Neural cell (in vitro differentiated cells): ENCODE results near the gene SULF2. TPM values are rescaled to one million over a fixed set of nuclear protein-coding genes. Genes with fewer than 3 reads are reported as not detected.

Experiments
- H2AFZ ChIP-seq: fragments of 200-600, 300-800 bp; sonication (generic), shearing (Covaris generic); 2 replicates; pipeline ENCODE4 v1.6.0; 2014; ENCODE audit warnings: low read depth, mild to moderate bottlenecking, antibody characterized with exemption, low read length, moderate library complexity
- H3F3A ChIP-seq: fragments of 200-600 bp; shearing (Covaris generic); 2 replicates; pipeline ENCODE4 v1.6.1; 2016; ENCODE audit warnings: mild to moderate bottlenecking, moderate library complexity, mixed read lengths, antibody characterized with exemption, low read length; ENCODE audit not compliant: insufficient read depth, poor library complexity, severe bottlenecking
- H3K27ac ChIP-seq: fragments of 200-600, 300-800 bp; sonication (generic), shearing (Covaris generic); 2 replicates; pipeline ENCODE4 v1.5.1; 2014; ENCODE audit warnings: mild to moderate bottlenecking, low read length, moderate library complexity
- H3K27me3 ChIP-seq: fragments of 300-800, 200-600 bp; sonication (generic), shearing (Covaris generic); 2 replicates; pipeline ENCODE4 v1.6.0; 2014; ENCODE audit warnings: mild to moderate bottlenecking, low read depth, low read length, moderate library complexity; ENCODE audit not compliant: insufficient read depth
- H3K36me3 ChIP-seq: fragments of 300-800, 200-600 bp; sonication (generic), shearing (Covaris generic); 2 replicates; pipeline ENCODE4 v1.5.1; 2014; ENCODE audit warnings: mild to moderate bottlenecking, antibody characterized with exemption, low read length, moderate library complexity; ENCODE audit not compliant: insufficient read depth
- H3K4me2 ChIP-seq: fragments of 300-800, 200-600 bp; sonication (generic), shearing (Covaris generic); 2 replicates; pipeline ENCODE4 v1.6.0; 2014; ENCODE audit warnings: mild to moderate bottlenecking, low read length
- H3K4me3 ChIP-seq: fragments of 300-800, 200-600 bp; sonication (generic), shearing (Covaris generic); 2 replicates; pipeline ENCODE4 v1.5.1; 2014; ENCODE audit warnings: mild to moderate bottlenecking, low read length, moderate library complexity
- H3K79me2 ChIP-seq: fragments of 200-600 bp; shearing (Covaris generic); replicated peaks from 2 replicates; pipeline ENCODE4 v1.6.0; 2014; ENCODE audit warnings: mild to moderate bottlenecking, low read length, moderate library complexity; ENCODE audit not compliant: insufficient read depth
- H3K9ac ChIP-seq: fragments of 300-800, 200-600 bp; sonication (generic), shearing (Covaris generic); 2 replicates; pipeline ENCODE4 v1.6.1; 2016; ENCODE audit warnings: mild to moderate bottlenecking, low read length, mixed read lengths
- H3K9me2 ChIP-seq: fragments of 200-600 bp; shearing (Covaris generic); 2 replicates; pipeline ENCODE4 v1.6.1; 2016; ENCODE audit warnings: mild to moderate bottlenecking, low read length, mixed read lengths; ENCODE audit not compliant: insufficient read depth
- H3K9me3 ChIP-seq: fragments of 200-600, 300-800 bp; sonication (generic), shearing (Covaris generic); 2 replicates; pipeline ENCODE4 v1.6.1; 2016; ENCODE audit warnings: mild to moderate bottlenecking, mixed run types, low read length, moderate library complexity, mixed read lengths
- H4K20me1 ChIP-seq: fragments of 200-600 bp; shearing (Covaris generic); 2 replicates; pipeline ENCODE4 v1.6.1; 2016; ENCODE audit warnings: mild to moderate bottlenecking, mixed run types; ENCODE audit not compliant: insufficient read depth
- EP300 ChIP-seq: fragments of 450-650 bp; conservative IDR thresholded peaks from 2 replicates; pipeline ENCODE4 v1.6.1; 2014; ENCODE audit warnings: antibody characterized with exemption, mild to moderate bottlenecking, moderate library complexity; ENCODE audit not compliant: poor library complexity, severe bottlenecking
- EZH2 ChIP-seq: fragments of 200-600, 300-800 bp; shearing (Covaris generic), sonication (generic); IDR thresholded peaks from 2 replicates; pipeline ENCODE4 v1.6.1; 2014; ENCODE audit warnings: antibody characterized with exemption, low read length, borderline replicate concordance, mild to moderate bottlenecking; ENCODE audit not compliant: insufficient read depth, poor library complexity, severe bottlenecking
- MXI1 ChIP-seq: fragments of 450-650 bp; conservative IDR thresholded peaks from 2 replicates; pipeline ENCODE4 v1.6.1; 2014; ENCODE audit warnings: antibody characterized with exemption, mild to moderate bottlenecking; ENCODE audit not compliant: poor library complexity, severe bottlenecking
- POLR2AphosphoS5 ChIP-seq: IDR thresholded peaks from 2 replicates; pipeline ENCODE4 v1.6.1; 2012
- RAD21 ChIP-seq: fragments of 450-650 bp; conservative IDR thresholded peaks from 2 replicates; pipeline ENCODE4 v1.6.1; 2014; ENCODE audit warnings: antibody characterized with exemption, mild to moderate bottlenecking, moderate library complexity
- SMC3 ChIP-seq: fragments of 450-650 bp; conservative IDR thresholded peaks from 2 replicates; pipeline ENCODE4 v1.6.1; 2014; ENCODE audit warnings: antibody characterized with exemption, mild to moderate bottlenecking, moderate library complexity; ENCODE audit not compliant: poor library complexity
- TAF1 ChIP-seq: IDR thresholded peaks from 2 replicates; pipeline ENCODE4 v1.6.1; 2012; ENCODE audit warnings: low read depth
- polyA plus RNA-seq: library from polyadenylated mRNA; depleted of rRNA; stranded (reverse); fragments of >200 nt; gene quantifications from 2 replicates; pipeline ENCODE4 v1.2.3, GENCODE V29; 2014
- TF ChIP-seq, protein P1 (sequence below): fragments of 450-650 bp; IDR thresholded peaks from 2 replicates; pipeline ENCODE4 v1.5.1; 2014; ENCODE audit warnings: antibody characterized with exemption, mild to moderate bottlenecking, moderate library complexity; ENCODE audit not compliant: poor library complexity, severe bottlenecking
- TF ChIP-seq, protein P2 (sequence below): IDR thresholded peaks from 2 replicates; pipeline ENCODE4 v1.6.1; 2012; ENCODE audit warnings: borderline replicate concordance

SULF2 gene
- polyA plus RNA-seq, 1 donor from 2014 or later: 30.0 TPM

DNA sequence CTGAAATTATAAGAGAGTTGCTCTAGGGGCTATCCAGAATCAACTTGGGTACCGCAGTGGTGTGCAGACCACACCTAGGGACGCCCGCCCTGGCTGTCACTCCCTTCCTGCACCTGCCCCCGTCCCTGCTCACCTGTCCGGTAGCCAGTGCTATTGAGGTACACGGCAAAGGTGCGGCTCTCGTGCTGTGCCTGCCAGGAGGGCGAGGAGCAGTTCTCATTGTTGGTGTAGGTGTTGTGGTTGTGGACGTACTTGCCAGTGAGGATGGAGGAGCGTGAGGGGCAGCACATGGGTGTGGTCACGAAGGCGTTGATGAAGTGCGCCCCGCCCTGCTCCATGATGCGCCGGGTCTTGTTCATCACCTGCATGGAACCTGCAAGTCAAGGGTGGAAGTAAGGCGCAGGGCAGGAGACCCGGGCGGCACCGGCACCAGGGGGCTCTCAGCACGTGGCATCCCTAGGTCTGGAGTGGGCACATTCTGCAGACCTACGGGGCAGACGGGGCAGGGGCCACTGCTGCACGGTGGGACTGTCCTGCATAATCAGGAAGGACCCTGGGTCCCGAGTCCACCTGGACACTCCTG is 48.6 kb downstream of the SULF2 start:
- no peaks in the 10 kb centered on the region for H3K27me3 ChIP-seq
- H3K36me3 ChIP-seq: no peaks in the 10 kb centered on the region
- H3K9me3 ChIP-seq: no peaks in the 10 kb centered on the region
- no peaks in the 10 kb centered on the region for H3K79me2 ChIP-seq
- H3K9ac ChIP-seq: no peak overlapping the region
- H3K27ac ChIP-seq: no peak overlapping the region
- TF ChIP-seq EP300: no peak
- TF ChIP-seq SMC3: no peak
- no peak for TF ChIP-seq RAD21
- TF ChIP-seq POLR2AphosphoS5: no peak
- TF ChIP-seq, protein P1, sequence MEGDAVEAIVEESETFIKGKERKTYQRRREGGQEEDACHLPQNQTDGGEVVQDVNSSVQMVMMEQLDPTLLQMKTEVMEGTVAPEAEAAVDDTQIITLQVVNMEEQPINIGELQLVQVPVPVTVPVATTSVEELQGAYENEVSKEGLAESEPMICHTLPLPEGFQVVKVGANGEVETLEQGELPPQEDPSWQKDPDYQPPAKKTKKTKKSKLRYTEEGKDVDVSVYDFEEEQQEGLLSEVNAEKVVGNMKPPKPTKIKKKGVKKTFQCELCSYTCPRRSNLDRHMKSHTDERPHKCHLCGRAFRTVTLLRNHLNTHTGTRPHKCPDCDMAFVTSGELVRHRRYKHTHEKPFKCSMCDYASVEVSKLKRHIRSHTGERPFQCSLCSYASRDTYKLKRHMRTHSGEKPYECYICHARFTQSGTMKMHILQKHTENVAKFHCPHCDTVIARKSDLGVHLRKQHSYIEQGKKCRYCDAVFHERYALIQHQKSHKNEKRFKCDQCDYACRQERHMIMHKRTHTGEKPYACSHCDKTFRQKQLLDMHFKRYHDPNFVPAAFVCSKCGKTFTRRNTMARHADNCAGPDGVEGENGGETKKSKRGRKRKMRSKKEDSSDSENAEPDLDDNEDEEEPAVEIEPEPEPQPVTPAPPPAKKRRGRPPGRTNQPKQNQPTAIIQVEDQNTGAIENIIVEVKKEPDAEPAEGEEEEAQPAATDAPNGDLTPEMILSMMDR: no peak
- no peak for TF ChIP-seq TAF1
- TF ChIP-seq, protein P2, sequence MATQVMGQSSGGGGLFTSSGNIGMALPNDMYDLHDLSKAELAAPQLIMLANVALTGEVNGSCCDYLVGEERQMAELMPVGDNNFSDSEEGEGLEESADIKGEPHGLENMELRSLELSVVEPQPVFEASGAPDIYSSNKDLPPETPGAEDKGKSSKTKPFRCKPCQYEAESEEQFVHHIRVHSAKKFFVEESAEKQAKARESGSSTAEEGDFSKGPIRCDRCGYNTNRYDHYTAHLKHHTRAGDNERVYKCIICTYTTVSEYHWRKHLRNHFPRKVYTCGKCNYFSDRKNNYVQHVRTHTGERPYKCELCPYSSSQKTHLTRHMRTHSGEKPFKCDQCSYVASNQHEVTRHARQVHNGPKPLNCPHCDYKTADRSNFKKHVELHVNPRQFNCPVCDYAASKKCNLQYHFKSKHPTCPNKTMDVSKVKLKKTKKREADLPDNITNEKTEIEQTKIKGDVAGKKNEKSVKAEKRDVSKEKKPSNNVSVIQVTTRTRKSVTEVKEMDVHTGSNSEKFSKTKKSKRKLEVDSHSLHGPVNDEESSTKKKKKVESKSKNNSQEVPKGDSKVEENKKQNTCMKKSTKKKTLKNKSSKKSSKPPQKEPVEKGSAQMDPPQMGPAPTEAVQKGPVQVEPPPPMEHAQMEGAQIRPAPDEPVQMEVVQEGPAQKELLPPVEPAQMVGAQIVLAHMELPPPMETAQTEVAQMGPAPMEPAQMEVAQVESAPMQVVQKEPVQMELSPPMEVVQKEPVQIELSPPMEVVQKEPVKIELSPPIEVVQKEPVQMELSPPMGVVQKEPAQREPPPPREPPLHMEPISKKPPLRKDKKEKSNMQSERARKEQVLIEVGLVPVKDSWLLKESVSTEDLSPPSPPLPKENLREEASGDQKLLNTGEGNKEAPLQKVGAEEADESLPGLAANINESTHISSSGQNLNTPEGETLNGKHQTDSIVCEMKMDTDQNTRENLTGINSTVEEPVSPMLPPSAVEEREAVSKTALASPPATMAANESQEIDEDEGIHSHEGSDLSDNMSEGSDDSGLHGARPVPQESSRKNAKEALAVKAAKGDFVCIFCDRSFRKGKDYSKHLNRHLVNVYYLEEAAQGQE: no peak
- no peak for TF ChIP-seq EZH2
- no peak for TF ChIP-seq MXI1
- no peak overlapping the region for H3K4me2 ChIP-seq
- H3F3A ChIP-seq: no peaks in the 10 kb centered on the region
- no peak overlapping the region for H2AFZ ChIP-seq
- H3K4me3 ChIP-seq: no peak overlapping the region
- H4K20me1 ChIP-seq: no peaks in the 10 kb centered on the region
- H3K9me2 ChIP-seq: no peaks in the 10 kb centered on the region

DNA sequence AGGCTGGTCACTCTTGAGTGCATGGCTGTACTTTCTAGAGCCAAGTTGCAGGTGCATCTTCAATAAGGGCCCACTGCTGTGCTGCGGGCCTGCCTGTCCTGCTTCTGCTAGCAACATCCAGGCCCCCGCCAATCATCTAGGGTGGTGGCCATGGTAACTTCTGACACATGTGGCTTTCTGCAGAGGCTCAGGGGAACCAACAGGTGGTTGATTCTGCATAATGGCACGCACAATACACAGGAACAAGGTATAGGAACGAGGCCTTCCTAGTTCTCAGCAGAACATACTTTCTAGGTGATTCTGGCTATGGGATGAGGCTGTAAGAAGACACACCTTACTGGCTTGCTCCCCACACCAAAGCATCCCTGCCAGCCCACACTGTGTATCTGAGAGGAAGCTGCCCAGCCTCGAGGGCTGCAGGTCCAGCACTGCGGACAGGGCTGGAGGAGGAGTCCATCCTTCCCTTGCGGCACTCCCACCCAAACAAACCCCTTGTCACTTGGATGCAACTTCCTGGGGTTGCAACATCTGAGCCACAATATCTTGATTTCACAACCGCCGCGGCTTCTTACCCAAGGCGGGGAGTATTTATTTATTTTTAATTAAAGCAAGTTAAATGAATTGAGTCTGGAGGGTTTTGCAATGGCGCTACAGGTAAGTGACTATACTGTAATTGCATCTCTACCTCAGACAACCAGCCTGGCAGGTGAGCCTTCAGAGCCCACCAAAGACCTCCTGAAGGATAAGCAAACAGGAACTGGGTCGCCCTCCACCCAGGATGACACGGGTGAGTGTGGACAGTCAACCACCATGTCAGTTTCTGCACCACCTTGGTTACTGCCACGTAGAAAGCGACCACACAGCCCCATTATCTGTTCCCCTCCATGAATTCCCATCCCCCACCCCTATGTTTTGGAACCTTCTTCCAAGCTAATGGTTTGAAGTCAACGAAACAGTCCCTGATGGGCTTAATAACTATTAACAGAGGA is 49.6 kb downstream of the SULF2 start:
- H3K36me3 ChIP-seq: no peaks in the 10 kb centered on the region

More for the DNA sequence above, 49.6 kb downstream of the SULF2 start:
- Histone ChIP-seq H3K79me2 (no peaks in the 10 kb centered on the region), H3F3A (no peaks in the 10 kb centered on the region), H2AFZ (no peak overlapping the region), H4K20me1 (no peaks in the 10 kb centered on the region), H3K9me3 (no peaks in the 10 kb centered on the region), H3K4me2 (no peak overlapping the region), H3K27me3 (no peaks in the 10 kb centered on the region), H3K4me3 (no peak overlapping the region), H3K9ac (no peak overlapping the region), H3K9me2 (no peaks in the 10 kb centered on the region), H3K27ac (no peak overlapping the region)
- no peak for TF ChIP-seq POLR2AphosphoS5
- TF ChIP-seq MXI1: no peak
- TF ChIP-seq, protein P1: no peak
- TF ChIP-seq, protein P2: no peak
